ENCODE data around the gene NUTM2B.
"Not testable (repeated sequence)": the region's sequence is repeated elsewhere in the genome, so short reads cannot be mapped to it uniquely, and the experiment has no call there.

Gene NUTM2B, protein sequence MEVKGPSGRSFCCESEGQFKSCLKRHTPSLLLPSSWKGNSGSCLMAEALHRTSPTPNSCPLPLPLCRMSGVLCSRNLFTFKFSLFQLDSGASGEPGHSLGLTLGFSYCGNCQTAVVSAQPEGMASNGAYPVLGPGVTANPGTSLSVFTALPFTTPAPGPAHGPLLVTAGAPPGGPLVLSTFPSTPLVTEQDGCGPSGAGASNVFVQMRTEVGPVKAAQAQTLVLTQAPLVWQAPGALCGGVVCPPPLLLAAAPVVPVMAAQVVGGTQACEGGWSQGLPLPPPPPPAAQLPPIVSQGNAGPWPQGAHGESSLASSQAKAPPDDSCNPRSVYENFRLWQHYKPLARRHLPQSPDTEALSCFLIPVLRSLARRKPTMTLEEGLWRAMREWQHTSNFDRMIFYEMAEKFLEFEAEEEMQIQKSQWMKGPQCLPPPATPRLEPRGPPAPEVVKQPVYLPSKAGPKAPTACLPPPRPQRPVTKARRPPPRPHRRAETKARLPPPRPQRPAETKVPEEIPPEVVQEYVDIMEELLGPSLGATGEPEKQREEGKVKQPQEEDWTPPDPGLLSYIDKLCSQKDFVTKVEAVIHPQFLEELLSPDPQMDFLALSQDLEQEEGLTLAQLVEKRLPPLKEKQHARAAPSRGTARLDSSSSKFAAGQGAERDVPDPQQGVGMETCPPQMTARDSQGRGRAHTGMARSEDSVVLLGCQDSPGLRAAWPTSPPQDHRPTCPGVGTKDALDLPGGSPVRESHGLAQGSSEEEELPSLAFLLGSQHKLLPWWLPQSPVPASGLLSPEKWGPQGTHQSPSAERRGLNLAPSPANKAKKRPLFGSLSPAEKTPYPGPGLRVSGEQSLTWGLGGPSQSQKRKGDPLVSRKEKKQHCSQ

DNA sequence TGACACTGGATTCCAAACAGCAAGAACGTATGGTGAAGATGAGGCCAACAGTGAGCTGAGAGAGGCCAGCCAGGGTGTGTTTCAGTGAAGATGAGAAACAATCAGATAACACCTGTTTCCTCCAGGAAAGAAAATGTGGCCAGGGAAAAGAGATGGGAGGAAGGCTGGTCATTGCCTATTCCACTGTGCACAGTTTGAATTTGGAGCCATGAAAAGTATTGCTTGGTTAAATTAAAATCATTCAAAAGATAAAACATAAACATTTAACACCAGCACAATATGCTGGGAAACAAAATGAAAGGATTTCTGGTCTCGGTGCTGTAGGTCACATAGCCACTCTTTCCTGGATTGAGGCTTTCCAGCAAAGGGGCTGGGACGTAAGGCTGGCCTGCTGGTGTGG lies at the start of gene NUTM2B:
NUTM2B (plus strand) TSS at position 301 of the 400 bp plus-strand sequence. CDS start 383 bp downstream, outside the sequence.
- not testable (repeated sequence) for DNase-seq (ENCODE audit: low read depth in 2 of 2)

DNA sequence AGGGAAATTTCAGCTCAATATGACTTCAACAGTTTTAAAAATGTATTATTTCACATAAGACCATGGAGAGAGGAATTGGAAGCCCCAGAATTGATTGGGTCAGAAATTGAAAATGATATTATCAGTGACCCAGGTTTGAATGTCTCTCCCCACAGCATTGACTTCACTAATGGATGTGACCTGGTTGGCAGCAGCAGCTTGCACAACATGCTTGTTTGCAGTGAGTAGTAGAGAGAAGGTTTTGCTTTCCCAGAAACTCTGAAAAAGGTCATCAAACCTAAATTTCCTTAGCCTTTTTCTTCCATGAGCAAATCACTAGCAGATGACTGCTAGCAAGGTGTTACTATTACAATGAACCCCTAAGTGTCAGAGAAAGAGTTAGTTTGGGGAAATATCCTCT lies 39.7 kb upstream of the NUTM2B start:
- DNase-seq (ENCODE audit: low read depth in 2 of 2) = not testable (repeated sequence)

DNA sequence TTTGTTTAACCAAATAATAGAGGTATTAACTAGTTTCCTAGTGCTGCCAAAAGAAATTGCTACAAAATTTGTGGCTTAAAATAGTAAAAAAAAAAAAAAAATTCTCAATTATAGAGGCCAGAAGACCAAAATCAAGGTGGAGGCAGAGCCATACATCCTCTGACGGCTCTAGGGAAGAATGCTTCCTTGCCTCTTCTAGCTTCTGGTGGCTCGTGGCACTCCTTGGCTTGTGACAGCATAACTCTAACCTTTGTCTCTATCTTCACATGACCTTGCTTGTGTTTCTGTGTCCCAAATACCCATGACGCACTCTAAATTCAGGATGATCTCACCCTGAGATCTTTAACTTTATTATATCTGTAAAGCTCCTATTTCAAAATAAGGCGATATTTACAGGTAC lies 38.3 kb upstream of the NUTM2B start:
- DNase-seq (ENCODE audit: low read depth in 2 of 2) = not testable (repeated sequence)

DNA sequence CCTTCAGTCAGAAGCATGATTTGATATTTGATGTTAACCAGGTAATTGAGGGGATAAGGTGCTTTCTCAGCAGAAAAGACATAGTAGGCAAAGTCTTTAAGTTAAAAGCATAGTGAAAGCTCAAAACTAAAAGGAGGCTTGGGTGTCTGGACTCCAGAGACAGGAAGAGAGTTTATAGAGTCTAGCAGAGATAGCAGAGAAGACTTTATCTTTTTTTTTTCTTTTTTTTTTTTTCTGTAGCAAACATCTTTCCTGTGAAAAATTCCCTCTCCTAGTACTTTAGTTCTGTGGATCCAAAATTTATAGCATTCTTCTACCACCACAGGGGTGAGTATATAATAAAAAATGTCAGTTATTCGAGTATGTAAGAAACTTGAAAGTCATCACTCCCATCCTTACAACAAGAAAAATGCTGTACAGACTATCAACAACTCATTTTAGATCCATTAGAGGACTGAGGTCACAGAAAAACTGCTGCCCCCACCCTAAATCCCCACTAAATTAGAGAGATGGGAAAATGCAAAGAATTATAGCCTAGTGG lies 33.7 kb upstream of the NUTM2B start:
- not testable (repeated sequence) for DNase-seq (ENCODE audit: low read depth in 2 of 2)

DNA sequence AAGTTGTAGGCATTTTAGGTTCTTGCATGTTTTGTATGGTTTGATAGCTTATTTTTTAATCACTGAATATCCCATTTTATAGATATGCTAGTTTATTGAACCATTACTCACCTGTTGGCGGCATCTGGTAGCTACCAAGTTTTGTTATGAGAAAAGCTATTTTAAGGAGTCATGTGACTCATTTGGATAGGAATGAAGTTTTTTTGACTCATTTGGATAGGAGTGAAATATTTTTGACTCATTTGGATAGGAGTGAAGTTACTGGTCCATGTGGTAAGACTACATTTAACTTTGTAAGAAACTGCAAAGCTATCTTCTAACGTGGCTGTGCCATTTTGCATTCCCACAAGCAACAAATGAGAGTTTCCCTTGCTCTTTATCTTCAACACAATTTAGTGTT lies 28.1 kb upstream of the NUTM2B start:
- not testable (repeated sequence) for DNase-seq (ENCODE audit: low read depth in 2 of 2)

DNA sequence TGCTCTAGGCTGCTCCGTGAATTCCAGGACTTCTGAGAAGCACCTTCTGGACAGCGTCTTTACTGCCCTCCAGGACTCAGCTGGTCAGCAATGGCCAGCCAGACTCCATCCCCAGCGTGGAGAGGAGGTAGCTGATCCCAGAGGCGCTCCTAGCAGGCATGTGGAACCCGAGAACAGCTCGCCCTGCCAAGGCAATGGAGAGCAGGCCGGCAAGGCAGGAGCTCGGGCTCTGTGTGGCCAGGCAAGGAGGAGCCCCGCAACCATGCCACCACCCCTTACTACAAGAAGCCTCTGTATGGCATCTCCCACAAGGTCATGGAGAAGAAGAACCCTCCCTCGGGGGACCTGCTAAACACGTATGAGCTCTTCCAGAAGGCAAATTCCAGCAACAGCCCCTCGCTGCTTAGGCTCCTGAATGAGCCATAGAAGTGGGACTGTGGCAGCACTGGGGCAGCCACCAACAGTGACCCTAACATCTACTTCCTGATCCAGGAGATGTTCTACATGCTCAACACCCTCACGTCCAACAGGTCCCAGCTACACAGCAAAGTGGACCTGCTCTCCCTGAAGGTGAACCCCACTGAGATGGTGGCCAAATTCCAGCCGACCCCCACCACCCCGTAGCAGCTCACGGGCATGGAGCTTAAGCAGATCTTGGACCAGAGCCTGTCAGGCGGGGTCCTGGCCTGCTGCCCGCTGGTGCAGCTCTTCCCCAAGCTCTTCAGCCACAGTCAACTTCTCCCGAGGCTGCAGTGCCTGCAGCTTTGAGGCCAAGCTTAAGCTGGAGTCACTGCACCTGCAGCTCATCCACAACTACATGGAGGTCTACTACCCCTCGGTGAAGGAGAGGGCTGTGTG lies 19.8 kb upstream of the NUTM2B start:
- DNase-seq (ENCODE audit: low read depth in 2 of 2) = not testable (repeated sequence)

DNA sequence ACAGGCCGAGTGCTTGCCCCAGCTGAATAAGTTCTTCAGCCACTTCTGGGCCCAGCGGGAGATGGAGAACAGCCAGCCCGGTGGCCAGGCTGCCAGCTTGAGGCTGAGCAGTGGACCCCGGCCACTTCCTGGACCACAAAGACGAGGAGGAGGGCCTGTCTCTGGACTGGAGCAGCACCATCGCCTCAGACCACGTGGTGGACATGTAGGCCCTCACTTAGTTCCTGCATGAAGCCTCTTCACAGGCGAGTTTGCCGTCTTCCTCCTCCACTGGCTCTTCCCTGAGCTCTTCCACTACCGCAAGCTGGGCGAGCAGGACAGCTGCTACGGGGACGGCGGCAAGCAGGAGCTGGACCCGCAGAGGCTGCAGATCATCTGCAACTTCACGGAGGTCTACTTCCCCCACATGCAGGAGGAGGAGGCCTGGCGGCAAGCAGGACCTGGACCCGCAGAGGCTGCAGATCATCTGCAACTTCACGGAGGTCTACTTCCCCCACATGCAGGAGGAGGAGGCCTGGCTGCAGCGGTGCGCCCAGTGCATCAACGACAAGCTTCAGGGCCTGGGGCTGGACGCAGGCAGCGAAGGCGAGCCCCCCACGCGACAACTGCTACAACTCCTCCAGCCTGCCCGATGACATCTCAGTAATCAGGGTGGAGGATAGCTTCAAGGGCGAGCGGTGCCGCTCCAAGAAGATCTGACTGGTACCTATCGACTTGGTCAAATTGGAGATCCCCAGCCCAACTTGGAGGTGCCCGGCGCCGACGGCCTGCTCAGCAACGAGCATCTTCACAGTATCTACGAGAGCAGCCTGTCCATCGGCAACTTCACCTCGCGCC lies 18.9 kb upstream of the NUTM2B start:
- not testable (repeated sequence) for DNase-seq (ENCODE audit: low read depth in 2 of 2)

DNA sequence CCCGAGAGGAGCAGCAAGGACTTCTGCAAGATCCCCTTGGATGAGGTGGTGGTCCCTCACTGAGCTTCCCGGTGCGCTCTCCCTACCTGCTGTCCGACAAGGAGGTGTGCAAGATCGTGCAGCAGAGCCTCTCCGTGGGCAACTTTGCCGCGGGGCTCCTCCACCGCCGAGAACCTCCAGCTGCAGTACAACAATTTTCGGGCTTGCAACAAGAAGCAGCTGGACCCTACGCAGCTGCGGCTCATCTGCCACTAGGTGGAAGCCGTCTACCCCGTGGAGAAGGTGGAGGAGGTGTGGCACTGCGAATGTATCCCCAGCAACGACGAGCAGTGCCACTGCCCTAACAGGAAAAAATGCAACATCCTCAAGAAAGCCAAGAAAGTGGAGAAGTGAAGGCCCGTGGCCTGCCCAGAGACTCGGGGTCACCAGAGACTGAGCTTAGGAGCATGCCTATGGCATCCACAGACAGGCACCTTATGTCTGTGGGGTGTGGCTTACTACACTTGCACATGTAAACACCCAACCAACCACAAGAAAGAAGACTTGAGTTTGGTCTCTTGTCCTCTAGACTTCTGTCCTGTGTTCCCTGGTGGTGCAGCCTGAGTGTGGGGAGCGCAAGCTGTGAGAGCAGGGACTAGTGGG lies 17.9 kb upstream of the NUTM2B start:
- peak; percentile 32 to 48 for DNase-seq (ENCODE audit: low read depth in 2 of 2)

DNA sequence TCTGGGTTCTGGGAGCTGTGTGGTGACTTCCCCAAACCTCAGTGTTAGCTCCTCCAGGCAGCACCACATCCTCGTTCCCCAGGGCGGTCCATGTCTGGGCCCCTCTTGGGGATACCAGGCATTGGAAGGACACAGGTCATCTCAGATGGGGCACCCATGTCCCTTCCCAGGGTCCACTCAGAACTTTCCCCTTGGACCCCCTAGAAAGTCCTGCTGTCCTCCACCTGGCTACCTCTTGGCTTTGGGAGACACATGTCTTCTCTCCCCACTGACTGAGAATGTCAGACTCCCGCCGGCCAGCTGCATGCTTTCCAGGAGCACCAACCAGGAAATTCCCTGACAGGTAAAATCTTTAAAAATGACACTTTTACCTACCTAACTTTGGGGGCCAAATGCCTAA lies 16.4 kb upstream of the NUTM2B start:
- not testable (repeated sequence) for DNase-seq (ENCODE audit: low read depth in 2 of 2)

DNA sequence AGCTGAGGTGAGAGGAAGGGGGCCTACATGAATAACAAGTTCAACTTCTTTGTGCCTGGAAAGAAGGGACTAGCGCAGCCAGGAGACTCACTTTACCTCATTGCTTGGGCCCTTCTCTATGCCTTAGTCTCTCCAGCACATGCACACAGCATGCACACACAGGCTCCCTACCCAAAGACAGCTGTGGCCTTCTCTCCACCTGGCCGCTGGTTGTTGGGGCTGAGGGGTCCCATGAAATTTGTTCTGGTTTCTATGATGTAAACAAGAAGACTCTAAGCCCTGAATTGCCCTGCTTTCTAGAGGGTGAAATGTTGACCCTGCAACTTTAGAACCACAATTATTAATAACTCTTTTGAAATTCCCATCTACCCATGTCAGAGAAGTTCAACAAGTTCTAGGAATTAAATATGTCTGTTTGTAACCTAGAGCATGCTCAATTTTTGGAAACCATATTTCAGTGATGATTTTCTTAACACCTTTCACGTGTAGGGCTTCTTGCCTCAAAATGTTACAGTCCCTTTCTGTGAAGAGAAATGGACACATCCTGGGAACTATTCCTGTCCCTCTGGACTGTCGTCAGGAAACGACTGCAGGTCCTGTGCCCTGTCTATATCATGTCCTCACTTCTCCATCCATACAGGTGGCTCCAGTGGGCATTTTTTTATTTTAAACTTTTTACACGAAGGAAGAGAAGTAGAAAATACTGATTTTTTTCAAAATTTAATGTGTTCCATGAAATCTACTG lies 15.4 kb upstream of the NUTM2B start:
- DNase-seq (ENCODE audit: low read depth in 2 of 2) = not testable (repeated sequence)

DNA sequence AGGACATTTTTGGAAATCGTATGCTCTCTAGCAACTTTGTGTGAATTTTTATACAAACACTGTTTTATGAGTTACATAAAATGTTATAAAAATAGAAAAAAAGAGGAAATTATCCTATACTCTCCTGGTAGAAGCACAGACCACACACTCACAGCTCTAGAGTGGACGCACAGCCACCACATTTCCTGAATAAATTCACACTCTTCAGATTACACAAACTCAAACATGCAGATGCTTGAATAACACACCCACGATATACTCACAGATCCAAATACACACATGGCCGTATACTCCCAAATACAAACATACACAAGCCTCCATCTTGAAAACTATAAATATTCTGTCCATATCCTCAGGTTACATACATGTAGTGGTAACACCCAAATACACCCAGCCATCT lies 14.2 kb upstream of the NUTM2B start:
- not testable (repeated sequence) for DNase-seq (ENCODE audit: low read depth in 2 of 2)

DNA sequence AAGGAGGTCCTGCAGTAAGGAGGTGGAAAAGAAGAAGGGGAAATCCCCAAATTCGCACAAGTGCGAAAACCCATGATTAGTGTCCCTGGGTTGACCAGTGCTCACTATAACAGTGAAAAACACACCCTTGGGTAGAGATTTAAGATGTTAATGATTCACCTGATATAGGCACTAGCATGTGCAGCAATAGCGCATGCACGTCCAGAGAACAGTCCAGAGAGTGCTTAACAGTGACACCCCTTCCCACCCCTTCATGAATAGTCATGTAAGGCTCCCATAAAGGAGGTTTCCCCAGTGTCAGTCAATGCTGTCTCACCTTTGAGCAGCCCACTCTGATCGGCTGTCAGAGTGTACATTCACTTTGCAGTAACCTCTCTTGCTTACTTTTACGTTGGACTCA lies 6.4 kb upstream of the NUTM2B start:
- DNase-seq (ENCODE audit: low read depth in 2 of 2) = not testable (repeated sequence)

DNA sequence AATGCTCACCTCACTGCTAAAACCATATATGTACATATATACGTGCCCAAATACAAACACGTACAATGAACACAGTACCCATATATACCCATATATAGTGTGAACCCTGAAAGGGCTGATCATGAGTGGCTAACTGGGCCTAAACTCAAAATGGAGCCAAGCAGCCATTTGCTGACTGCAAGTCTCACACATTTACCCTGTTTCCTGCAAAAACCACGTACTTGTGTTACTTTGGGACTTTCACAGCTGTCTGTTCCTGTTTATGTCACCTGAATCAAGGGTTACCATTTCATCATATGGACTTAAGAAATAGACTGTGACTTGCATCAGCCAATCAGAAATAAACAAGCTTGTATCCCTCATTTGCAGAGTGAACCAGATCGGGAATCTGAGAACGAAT lies 5.9 kb upstream of the NUTM2B start:
- DNase-seq (ENCODE audit: low read depth in 2 of 2) = not testable (repeated sequence)

DNA sequence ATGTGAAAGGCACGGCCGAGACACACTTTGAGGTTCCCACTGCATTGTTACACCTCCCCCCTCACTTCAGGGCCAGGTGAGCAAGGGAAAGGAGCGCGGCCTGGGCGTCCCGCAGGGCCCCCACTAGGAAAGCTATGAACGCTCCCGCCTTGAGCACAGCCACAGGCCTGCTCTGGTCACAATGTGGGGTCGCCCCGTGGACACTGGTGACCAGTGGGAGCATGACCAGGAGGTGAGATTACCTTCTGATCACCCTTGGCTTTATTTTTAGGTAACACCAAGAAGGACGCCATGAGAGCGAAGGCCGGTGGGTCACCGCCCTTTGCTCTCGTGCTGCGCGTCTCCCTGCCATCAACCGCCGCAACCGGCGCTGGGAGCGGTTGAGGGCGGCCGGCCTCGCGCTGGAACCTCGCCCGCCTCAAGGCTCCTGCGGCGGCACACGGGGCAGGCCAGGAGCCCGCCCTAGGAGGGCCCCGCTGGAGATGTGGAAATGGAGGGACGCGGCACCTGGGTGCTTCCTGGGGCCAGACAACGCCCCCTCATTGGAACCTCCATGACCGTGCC lies 2.6 kb upstream of the NUTM2B start:
- DNase-seq (ENCODE audit: low read depth in 2 of 2) = not testable (repeated sequence)

DNA sequence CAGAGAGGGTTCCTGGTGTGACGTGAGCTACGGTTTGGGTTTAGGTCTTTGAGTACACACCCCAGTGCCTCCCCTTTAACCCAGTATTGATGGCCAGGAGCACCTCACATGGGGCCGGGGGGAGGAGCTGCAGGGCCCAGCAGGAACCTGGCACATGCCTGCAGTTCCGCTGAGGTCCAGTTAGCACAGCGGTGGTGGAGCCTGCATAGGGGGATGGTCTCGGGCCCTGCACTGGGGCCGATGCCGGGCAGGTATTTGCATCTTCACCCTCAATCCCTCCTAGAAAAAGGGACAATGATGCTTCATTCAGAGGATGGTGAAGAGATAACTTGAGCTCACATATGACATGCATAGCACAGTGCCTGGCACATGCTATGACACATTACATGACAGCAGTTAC lies 4.0 kb downstream of the NUTM2B start:
- DNase-seq (ENCODE audit: low read depth in 2 of 2) = not testable (repeated sequence)

DNA sequence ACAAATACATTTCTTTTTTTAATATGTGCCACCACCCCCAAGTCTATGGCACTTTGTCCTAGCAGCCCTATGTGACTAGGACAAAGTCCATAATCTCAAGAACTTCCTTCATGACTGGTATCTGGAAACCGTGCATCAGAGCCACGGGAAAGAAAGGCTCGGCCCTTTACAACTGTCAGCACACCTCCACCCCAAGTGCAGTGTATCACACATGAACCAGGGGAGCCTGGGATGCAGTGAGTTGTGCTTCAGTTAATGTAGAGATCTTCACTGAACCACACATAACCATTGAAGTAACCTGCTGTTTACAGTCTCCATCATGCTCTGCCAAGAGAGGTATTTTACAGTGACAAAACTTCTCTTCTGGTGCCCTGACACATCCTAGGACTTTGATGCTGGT lies 11.9 kb downstream of the NUTM2B start:
- not testable (repeated sequence) for DNase-seq (ENCODE audit: low read depth in 2 of 2)

DNA sequence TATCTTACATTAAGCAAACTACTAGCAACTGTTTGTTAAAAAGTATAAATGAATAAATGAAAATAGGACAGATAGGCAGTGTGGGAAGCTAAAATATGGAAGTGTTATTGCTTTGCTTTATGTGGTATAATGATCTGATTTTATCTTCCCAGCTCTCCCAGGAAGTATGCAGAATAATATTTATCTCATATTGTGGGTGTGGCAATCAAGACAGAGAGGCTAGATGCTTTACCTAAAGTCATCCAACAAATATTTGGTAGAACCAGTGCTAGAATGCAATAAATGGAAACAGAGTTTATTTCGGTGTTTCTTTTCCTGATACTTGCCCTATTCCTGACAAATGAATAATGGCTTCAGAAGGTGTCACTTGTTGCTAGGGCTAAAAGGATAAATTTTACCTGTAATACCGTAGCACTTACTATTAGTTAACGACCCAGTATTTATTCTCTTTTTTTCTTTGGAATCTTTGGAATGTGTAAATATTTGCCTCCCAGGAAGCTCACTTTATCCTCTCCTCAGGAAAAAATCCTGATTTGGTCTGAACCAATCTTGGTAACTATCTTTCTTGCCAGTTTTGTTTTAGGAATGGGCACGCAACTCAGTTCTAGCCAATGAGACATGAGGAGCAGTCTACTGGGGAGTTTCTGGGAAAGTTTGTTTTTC lies 14.0 kb downstream of the NUTM2B start:
- not testable (repeated sequence) for DNase-seq (ENCODE audit: low read depth in 2 of 2)

DNA sequence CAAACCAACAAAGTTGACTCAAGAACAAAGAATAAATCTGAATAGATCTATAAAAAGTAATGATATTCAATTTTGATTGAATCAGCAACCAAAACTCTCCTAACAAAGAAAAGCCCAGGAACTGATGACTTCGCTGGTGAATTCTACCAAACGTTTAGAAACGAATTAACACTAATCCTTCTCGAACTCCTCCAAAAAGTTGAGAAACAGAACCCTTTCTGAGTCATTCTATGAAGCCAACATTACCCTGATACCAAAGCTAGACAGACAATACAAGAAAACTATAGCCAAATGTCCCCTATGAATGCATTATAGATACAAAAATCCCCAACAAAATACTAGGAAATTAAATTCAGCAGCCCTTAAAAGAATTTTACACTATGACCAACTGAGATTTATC lies 17.0 kb downstream of the NUTM2B start:
- DNase-seq (ENCODE audit: low read depth in 2 of 2) = not testable (repeated sequence)
